ENCODE measurements around the gene INSIG1. TPM values are rescaled to one million over a fixed set of nuclear protein-coding genes. Genes with fewer than 3 reads are reported as not detected.

The INSIG1 gene
- total and polyA plus RNA-seq, 4 donors: 14.1 to 48.3 (median 26.1) TPM

GRCh38 chr7:155286686-155287085 lies 11.0 kb upstream of the INSIG1 start:
- H3K9me3 ChIP-seq (ENCODE audit: control insufficient read depth, low read length): no peaks in the 10 kb centered on the region
- intact Hi-C loops (cut with DNase I): no loop called here
- H3K4me1 ChIP-seq (ENCODE audit: control insufficient read depth in 1 of 2, insufficient read depth in 2 of 2, low read length in 2 of 2): no peaks in the 10 kb centered on the region
- ATAC-seq (ENCODE audit: low FRiP score): no peak
- H3K36me3 ChIP-seq (ENCODE audit: control insufficient read depth in 1 of 2, insufficient read depth in 2 of 2, low read length in 1 of 2): no peaks in the 10 kb centered on the region
- no peak overlapping the region for H3K4me3 ChIP-seq (ENCODE audit: low read length in 2 of 2)
- no peak for DNase-seq
- WGBS, 2 donors: 90 to 94% methylated on average over 8 of the region's 8 CpGs
- H3K27ac ChIP-seq (ENCODE audit: low read depth in 1 of 2, low read length in 2 of 2): no peak overlapping the region
- no peaks in the 10 kb centered on the region for H3K27me3 ChIP-seq (ENCODE audit: control insufficient read depth in 1 of 2, insufficient read depth in 2 of 2, low read length in 1 of 2)

- H3K4me1 ChIP-seq (ENCODE audit: control insufficient read depth in 1 of 2, insufficient read depth in 2 of 2, low read length in 2 of 2): no peaks in the 10 kb centered on the region
- peak in 1 of 2 donors; percentile 66 for DNase-seq
- no peak overlapping the region for H3K27ac ChIP-seq (ENCODE audit: low read depth in 1 of 2, low read length in 2 of 2)
- H3K36me3 ChIP-seq (ENCODE audit: control insufficient read depth in 1 of 2, insufficient read depth in 2 of 2, low read length in 1 of 2): no peaks in the 10 kb centered on the region
- no peaks in the 10 kb centered on the region for H3K27me3 ChIP-seq (ENCODE audit: control insufficient read depth in 1 of 2, insufficient read depth in 2 of 2, low read length in 1 of 2)
- intact Hi-C loops (cut with DNase I): no loop called here
- H3K9me3 ChIP-seq (ENCODE audit: control insufficient read depth, low read length): no peaks in the 10 kb centered on the region
- H3K4me3 ChIP-seq (ENCODE audit: low read length in 2 of 2): no peak overlapping the region
- 87 to 90% methylated on average over 26 of the region's 26 CpGs for WGBS, 2 donors
- ATAC-seq (ENCODE audit: low FRiP score): no peak
These were observed 10.3 kb upstream of the INSIG1 start for GRCh38 chr7:155287284-155287935.

- ATAC-seq (ENCODE audit: low FRiP score) (no peak), DNase-seq (no peak)
- H3K27me3 ChIP-seq (ENCODE audit: control insufficient read depth in 1 of 2, insufficient read depth in 2 of 2, low read length in 1 of 2): no peaks in the 10 kb centered on the region
- H3K4me3 ChIP-seq (ENCODE audit: low read length in 2 of 2): no peak overlapping the region
- H3K36me3 ChIP-seq (ENCODE audit: control insufficient read depth in 1 of 2, insufficient read depth in 2 of 2, low read length in 1 of 2): no peaks in the 10 kb centered on the region
- intact Hi-C loops (cut with DNase I): no loop called here
- WGBS, 2 donors: 94 to 95% methylated on average over 18 of the region's 18 CpGs
- H3K9me3 ChIP-seq (ENCODE audit: control insufficient read depth, low read length): no peaks in the 10 kb centered on the region
- H3K4me1 ChIP-seq (ENCODE audit: control insufficient read depth in 1 of 2, insufficient read depth in 2 of 2, low read length in 2 of 2): no peaks in the 10 kb centered on the region
- no peak overlapping the region for H3K27ac ChIP-seq (ENCODE audit: low read depth in 1 of 2, low read length in 2 of 2)
These were observed 9.6 kb upstream of the INSIG1 start for GRCh38 chr7:155288055-155288454.

GRCh38 chr7:155289107-155289506 lies 8.6 kb upstream of the INSIG1 start:
- H3K4me1 ChIP-seq (ENCODE audit: control insufficient read depth in 1 of 2, insufficient read depth in 2 of 2, low read length in 2 of 2): no peaks in the 10 kb centered on the region
- H3K27me3 ChIP-seq (ENCODE audit: control insufficient read depth in 1 of 2, insufficient read depth in 2 of 2, low read length in 1 of 2): no peaks in the 10 kb centered on the region
- intact Hi-C loops (cut with DNase I): no loop called here
- ATAC-seq (ENCODE audit: low FRiP score) (no peak), DNase-seq (no peak)
- H3K9me3 ChIP-seq (ENCODE audit: control insufficient read depth, low read length): no peaks in the 10 kb centered on the region
- WGBS, 2 donors: 69 to 73% methylated on average over 7 of the region's 7 CpGs
- H3K27ac ChIP-seq (ENCODE audit: low read depth in 1 of 2, low read length in 2 of 2): no peak overlapping the region
- no peaks in the 10 kb centered on the region for H3K36me3 ChIP-seq (ENCODE audit: control insufficient read depth in 1 of 2, insufficient read depth in 2 of 2, low read length in 1 of 2)
- H3K4me3 ChIP-seq (ENCODE audit: low read length in 2 of 2): no peak overlapping the region

GRCh38 chr7:155289949-155290501 lies 7.7 kb upstream of the INSIG1 start:
- Histone ChIP-seq H3K4me1 (ENCODE audit: control insufficient read depth in 1 of 2, insufficient read depth in 2 of 2, low read length in 2 of 2) (no peaks in the 10 kb centered on the region), H3K36me3 (ENCODE audit: control insufficient read depth in 1 of 2, insufficient read depth in 2 of 2, low read length in 1 of 2) (no peaks in the 10 kb centered on the region), H3K27me3 (ENCODE audit: control insufficient read depth in 1 of 2, insufficient read depth in 2 of 2, low read length in 1 of 2) (no peaks in the 10 kb centered on the region), H3K4me3 (ENCODE audit: low read length in 2 of 2) (no peak overlapping the region), H3K9me3 (ENCODE audit: control insufficient read depth, low read length) (no peaks in the 10 kb centered on the region), H3K27ac (ENCODE audit: low read depth in 1 of 2, low read length in 2 of 2) (no peak overlapping the region)
- no peak for ATAC-seq (ENCODE audit: low FRiP score)
- intact Hi-C loops (cut with DNase I): loop anchor here in 1 of 2 donors (10.0 kb wide), 1 partner anchor 285 kb away; the partner anchor contains the start of gene PAXIP1
- 77 to 84% methylated on average over 11 of the region's 11 CpGs for WGBS, 2 donors
- no peak for DNase-seq

GRCh38 chr7:155291045-155291530 lies 6.6 kb upstream of the INSIG1 start:
- Histone ChIP-seq H3K9me3 (ENCODE audit: control insufficient read depth, low read length) (no peaks in the 10 kb centered on the region), H3K4me1 (ENCODE audit: control insufficient read depth in 1 of 2, insufficient read depth in 2 of 2, low read length in 2 of 2) (no peaks in the 10 kb centered on the region), H3K36me3 (ENCODE audit: control insufficient read depth in 1 of 2, insufficient read depth in 2 of 2, low read length in 1 of 2) (no peaks in the 10 kb centered on the region), H3K4me3 (ENCODE audit: low read length in 2 of 2) (no peak overlapping the region), H3K27me3 (ENCODE audit: control insufficient read depth in 1 of 2, insufficient read depth in 2 of 2, low read length in 1 of 2) (no peaks in the 10 kb centered on the region), H3K27ac (ENCODE audit: low read depth in 1 of 2, low read length in 2 of 2) (no peak overlapping the region)
- DNase-seq (peak in 1 of 2 donors; percentile 66), ATAC-seq (ENCODE audit: low FRiP score) (no peak)
- intact Hi-C loops (cut with DNase I): loop anchor here in 1 of 2 donors (10.0 kb wide), 1 partner anchor 286 kb away; the partner anchor contains the start of gene PAXIP1
- 62 to 70% methylated on average over 5 of the region's 5 CpGs for WGBS, 2 donors

- 81 to 83% methylated on average over 5 of the region's 5 CpGs for WGBS, 2 donors
- Histone ChIP-seq H3K4me1 (ENCODE audit: control insufficient read depth in 1 of 2, insufficient read depth in 2 of 2, low read length in 2 of 2) (no peaks in the 10 kb centered on the region), H3K4me3 (ENCODE audit: low read length in 2 of 2) (no peak overlapping the region), H3K27ac (ENCODE audit: low read depth in 1 of 2, low read length in 2 of 2) (no peak overlapping the region), H3K36me3 (ENCODE audit: control insufficient read depth in 1 of 2, insufficient read depth in 2 of 2, low read length in 1 of 2) (no peaks in the 10 kb centered on the region), H3K27me3 (ENCODE audit: control insufficient read depth in 1 of 2, insufficient read depth in 2 of 2, low read length in 1 of 2) (no peaks in the 10 kb centered on the region), H3K9me3 (ENCODE audit: control insufficient read depth, low read length) (no peaks in the 10 kb centered on the region)
- DNase-seq (no peak), ATAC-seq (ENCODE audit: low FRiP score) (no peak)
- intact Hi-C loops (cut with DNase I): loop anchor here in 1 of 2 donors (10.0 kb wide), 1 partner anchor 287 kb away; the partner anchor contains the start of gene PAXIP1
These were observed 5.9 kb upstream of the INSIG1 start for GRCh38 chr7:155291729-155292128.

- 82 to 85% methylated on average over 7 of the region's 7 CpGs for WGBS, 2 donors
- Histone ChIP-seq H3K4me3 (ENCODE audit: low read length in 2 of 2) (no peak overlapping the region), H3K9me3 (ENCODE audit: control insufficient read depth, low read length) (no peaks in the 10 kb centered on the region), H3K27me3 (ENCODE audit: control insufficient read depth in 1 of 2, insufficient read depth in 2 of 2, low read length in 1 of 2) (no peaks in the 10 kb centered on the region), H3K4me1 (ENCODE audit: control insufficient read depth in 1 of 2, insufficient read depth in 2 of 2, low read length in 2 of 2) (no peaks in the 10 kb centered on the region), H3K36me3 (ENCODE audit: control insufficient read depth in 1 of 2, insufficient read depth in 2 of 2, low read length in 1 of 2) (no peaks in the 10 kb centered on the region), H3K27ac (ENCODE audit: low read depth in 1 of 2, low read length in 2 of 2) (no peak overlapping the region)
- intact Hi-C loops (cut with DNase I): loop anchor here in 1 of 2 donors (10.0 kb wide), 1 partner anchor 288 kb away; the partner anchor contains the start of gene PAXIP1
- ATAC-seq (ENCODE audit: low FRiP score) (no peak), DNase-seq (no peak)
These were observed 4.9 kb upstream of the INSIG1 start for GRCh38 chr7:155292680-155293226.
